HepG2 (cell line): ENCODE data around the gene PYGB. TPM values are rescaled to one million over a fixed set of nuclear protein-coding genes. Genes with fewer than 3 reads are reported as not detected.

ENCODE experiments used
- BCL6 ChIP-seq: IDR thresholded peaks from 2 replicates; pipeline ENCODE4 v1.6.1; 2016; ENCODE audit warnings: missing genetic modification reagents, missing compliant biosample characterization
- CENPX ChIP-seq: sonication (generic); formaldehyde crosslinking; IDR thresholded peaks from 2 replicates; pipeline ENCODE4 v1.9.0; 2021; ENCODE audit warnings: mild to moderate bottlenecking, missing genetic modification reagents, moderate library complexity
- FOXC1 ChIP-seq: sonication (generic); formaldehyde crosslinking; IDR thresholded peaks from 2 replicates; pipeline ENCODE4 v1.8.0; 2022; ENCODE audit warnings: mild to moderate bottlenecking, missing genetic modification reagents, borderline replicate concordance
- HNRNPLL ChIP-seq: fragments of 200-400 bp; formaldehyde crosslinking; IDR thresholded peaks from 2 replicates; pipeline ENCODE4 v1.6.1; 2017; ENCODE audit warnings: mild to moderate bottlenecking, low read depth, low read length; ENCODE audit not compliant: poor library complexity, severe bottlenecking
- KLF16 ChIP-seq, 2 experiments: sonication (generic) in 1 of 2; formaldehyde crosslinking in 1 of 2; IDR thresholded peaks; 2 replicates each; pipeline versions ENCODE4 v1.6.1 to v1.8.0; 2016 to 2023; ENCODE audit warnings: missing genetic modification reagents in 2 of 2, missing compliant biosample characterization in 1 of 2
- MAZ ChIP-seq, 2 experiments: sonication (generic) in 1 of 2; formaldehyde crosslinking in 1 of 2; IDR thresholded peaks; 2 replicates each; pipeline versions ENCODE4 v1.5.0 to v1.6.1; 2012 to 2020; ENCODE audit warnings: low read depth in 2 of 2, mild to moderate bottlenecking in 2 of 2, borderline replicate concordance in 1 of 2, improper control_type of control experiment in 1 of 2, low read length in 1 of 2, missing genetic modification reagents in 1 of 2, moderate library complexity in 1 of 2
- NONO ChIP-seq, 2 experiments: fragments of 450-650 bp in 1 of 2; sonication (generic) in 1 of 2; formaldehyde crosslinking in 1 of 2; IDR thresholded peaks in 1 of 2; conservative IDR thresholded peaks in 1 of 2; 2 replicates each; pipeline versions ENCODE4 v1.6.1 to v1.8.0; 2017 to 2022; ENCODE audit warnings: mild to moderate bottlenecking in 1 of 2, missing genetic modification reagents in 1 of 2, moderate library complexity in 1 of 2
- RAD51 ChIP-seq: fragments of 450-650 bp; IDR thresholded peaks from 2 replicates; pipeline ENCODE4 v1.6.1; 2016; ENCODE audit warnings: borderline replicate concordance
- SAFB2 ChIP-seq: sonication (generic); formaldehyde crosslinking; IDR thresholded peaks from 2 replicates; pipeline ENCODE4 v1.5.1; 2020; ENCODE audit warnings: missing genetic modification reagents, low read depth, mild to moderate bottlenecking, borderline replicate concordance
- STAG1 ChIP-seq: sonication (generic); formaldehyde crosslinking; IDR thresholded peaks from 2 replicates; pipeline ENCODE4 v1.4.0; 2020; ENCODE audit warnings: missing genetic modification reagents
- ZBTB21 ChIP-seq: sonication (generic); formaldehyde crosslinking; IDR thresholded peaks from 2 replicates; pipeline ENCODE4 v1.4.0; 2020; ENCODE audit warnings: missing genetic modification reagents
- ZFP36 ChIP-seq: fragments of 150-350 bp; IDR thresholded peaks from 2 replicates; pipeline ENCODE4 v1.6.1; 2018; ENCODE audit warnings: borderline replicate concordance, low read length, low read depth; ENCODE audit not compliant: partially characterized antibody
- ZMAT3 ChIP-seq: sonication (generic); formaldehyde crosslinking; conservative IDR thresholded peaks from 2 replicates; pipeline ENCODE4 v1.7.0; 2021; ENCODE audit warnings: missing genetic modification reagents
- ZNF205 ChIP-seq: IDR thresholded peaks from 2 replicates; pipeline ENCODE4 v1.6.1; 2018; ENCODE audit warnings: missing biosample characterization, missing genetic modification reagents
- ZNF251 ChIP-seq: sonication (generic); formaldehyde crosslinking; IDR thresholded peaks from 2 replicates; pipeline ENCODE4 v1.9.0; 2021; ENCODE audit warnings: mild to moderate bottlenecking, missing genetic modification reagents
- ZNF430 ChIP-seq: sonication (generic); formaldehyde crosslinking; IDR thresholded peaks from 2 replicates; pipeline ENCODE4 v1.9.0; 2021; ENCODE audit warnings: mild to moderate bottlenecking, missing genetic modification reagents
- ZNF44 ChIP-seq: sonication (generic); formaldehyde crosslinking; IDR thresholded peaks from 2 replicates; pipeline ENCODE4 v1.5.1; 2020; ENCODE audit warnings: mild to moderate bottlenecking, missing genetic modification reagents
- ZNF496 ChIP-seq: sonication (generic); formaldehyde crosslinking; IDR thresholded peaks from 2 replicates; pipeline ENCODE4 v1.8.1; 2023; ENCODE audit warnings: mild to moderate bottlenecking, moderate library complexity, missing genetic modification reagents; ENCODE audit not compliant: insufficient replicate concordance
- ZNF530 ChIP-seq: sonication (generic); formaldehyde crosslinking; IDR thresholded peaks from 2 replicates; pipeline ENCODE4 v1.5.0; 2020; ENCODE audit warnings: low read depth, mild to moderate bottlenecking, missing genetic modification reagents
- ZNF616 ChIP-seq: sonication (generic); formaldehyde crosslinking; IDR thresholded peaks from 2 replicates; pipeline ENCODE4 v1.5.0; 2020; ENCODE audit warnings: low read depth, mild to moderate bottlenecking, missing genetic modification reagents
- ZNF737 ChIP-seq: sonication (generic); formaldehyde crosslinking; IDR thresholded peaks from 2 replicates; pipeline ENCODE4 v1.5.0; 2020; ENCODE audit warnings: missing genetic modification reagents, mild to moderate bottlenecking, borderline replicate concordance
- ZNF878 ChIP-seq: sonication (generic); formaldehyde crosslinking; IDR thresholded peaks from 2 replicates; pipeline ENCODE4 v1.8.1; 2023; ENCODE audit warnings: mild to moderate bottlenecking, missing genetic modification reagents, moderate library complexity
- polyA plus RNA-seq, 8 experiments: library from polyadenylated mRNA; depleted of rRNA in 3 of 8; stranded (reverse) in 7 of 8; unstranded in 1 of 8; fragments of >200 nt; fragmentation: Illumina TruSeq in 4 of 8; extraction: Trizol in 4 of 8; gene quantifications; 2 replicates each; pipeline versions ENCODE4 v1.2.1 to v1.2.3, GENCODE V29; 2011 to 2016; ENCODE audit warnings: low read depth in 4 of 8, missing spikeins in 1 of 8, mixed read lengths in 1 of 8; ENCODE audit not compliant: insufficient read depth in 1 of 8
- total RNA-seq, 5 experiments: library from RNA; depleted of rRNA; stranded (reverse); fragments of >200 nt; fragmentation: Illumina TruSeq; extraction: Trizol; gene quantifications; 2 replicates each; pipeline ENCODE4 v1.2.3, GENCODE V29; 2016; ENCODE audit warnings: low read depth in 1 of 5
- TF ChIP-seq, protein P1 (sequence below): sonication (generic); formaldehyde crosslinking; IDR thresholded peaks from 2 replicates; pipeline ENCODE4 v1.8.0; 2022; ENCODE audit warnings: missing genetic modification reagents, mild to moderate bottlenecking, moderate library complexity, borderline replicate concordance
- TF ChIP-seq, protein P2 (sequence below): sonication (generic); formaldehyde crosslinking; IDR thresholded peaks from 2 replicates; pipeline ENCODE4 v1.5.0; 2020; ENCODE audit warnings: missing genetic modification reagents
- TF ChIP-seq, protein P3 (sequence below): fragments of 450-650 bp; IDR thresholded peaks from 2 replicates; pipeline ENCODE4 v1.6.1; 2017

The PYGB gene
- total and polyA plus RNA-seq, 2 of the 13 experiments (the other 11 are each of a cell fraction or from before 2014, with no cell fraction given): 24.2 to 86.3 TPM

DNA sequence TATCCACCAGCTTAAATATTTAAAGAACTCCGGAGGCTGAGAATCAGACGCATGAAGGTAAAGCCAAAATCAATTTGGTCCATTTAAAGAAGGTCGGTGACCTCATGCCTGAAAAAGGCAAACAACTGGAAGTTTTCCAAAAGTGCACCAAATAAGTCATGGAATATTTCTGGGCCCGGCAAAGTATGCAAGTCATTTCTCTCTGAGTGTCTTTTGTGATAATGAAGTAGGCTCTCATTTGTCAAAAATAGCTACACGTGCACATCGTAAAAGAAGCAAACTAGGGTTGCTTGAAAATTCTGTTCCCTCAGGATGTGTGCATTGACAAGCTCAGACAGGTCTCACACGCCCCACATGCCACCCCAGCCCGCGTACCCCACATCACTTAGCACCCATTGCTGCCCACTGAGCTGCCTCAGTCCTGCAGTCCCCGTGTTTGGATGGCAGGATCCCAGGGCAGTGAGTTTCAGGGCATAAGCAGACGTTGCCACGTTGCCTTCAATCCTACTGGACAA is 20.5 kb upstream of the PYGB start (continued):
- TF ChIP-seq HNRNPLL (no peak), NONO (IDR thresholded peaks at IDR 0.05) (no peak), NONO (CRISPR knock-in tag; conservative IDR thresholded peaks at IDR 0.05) (no peak), CENPX (no peak), STAG1 (CRISPR knock-in tag) (no peak), ZNF530 (CRISPR knock-in tag) (no peak), ZNF251 (CRISPR knock-in tag) (no peak), SAFB2 (CRISPR knock-in tag) (no peak), ZNF430 (CRISPR knock-in tag) (0 out of 2 replicates have a peak, but pooled peaks have one; percentile 53), ZNF44 (no peak), ZNF737 (CRISPR knock-in tag) (no peak), FOXC1 (CRISPR knock-in tag) (no peak), ZBTB21 (CRISPR knock-in tag) (no peak), BCL6 (no peak), ZNF616 (peak; percentile 11; the same call in 1 of the 2 replicates), ZNF496 (CRISPR knock-in tag) (no peak), RAD51 (no peak), ZNF205 (CRISPR knock-in tag) (no peak), ZMAT3 (no peak; the same call in 1 of the 2 replicates), ZFP36 (no peak), KLF16 (CRISPR knock-in tag; IDR thresholded peaks at IDR 0.05) (0 out of 4 replicates have a peak, but pooled peaks of 1 of the 2 experiments have one; percentile 14), MAZ (IDR thresholded peaks at IDR 0.05; ENCODE audit: borderline replicate concordance, low read depth, low read length) (no peak), MAZ (CRISPR knock-in tag; IDR thresholded peaks at IDR 0.05; ENCODE audit: low read depth) (no peak), ZNF878 (no peak)
- TF ChIP-seq, protein P1, sequence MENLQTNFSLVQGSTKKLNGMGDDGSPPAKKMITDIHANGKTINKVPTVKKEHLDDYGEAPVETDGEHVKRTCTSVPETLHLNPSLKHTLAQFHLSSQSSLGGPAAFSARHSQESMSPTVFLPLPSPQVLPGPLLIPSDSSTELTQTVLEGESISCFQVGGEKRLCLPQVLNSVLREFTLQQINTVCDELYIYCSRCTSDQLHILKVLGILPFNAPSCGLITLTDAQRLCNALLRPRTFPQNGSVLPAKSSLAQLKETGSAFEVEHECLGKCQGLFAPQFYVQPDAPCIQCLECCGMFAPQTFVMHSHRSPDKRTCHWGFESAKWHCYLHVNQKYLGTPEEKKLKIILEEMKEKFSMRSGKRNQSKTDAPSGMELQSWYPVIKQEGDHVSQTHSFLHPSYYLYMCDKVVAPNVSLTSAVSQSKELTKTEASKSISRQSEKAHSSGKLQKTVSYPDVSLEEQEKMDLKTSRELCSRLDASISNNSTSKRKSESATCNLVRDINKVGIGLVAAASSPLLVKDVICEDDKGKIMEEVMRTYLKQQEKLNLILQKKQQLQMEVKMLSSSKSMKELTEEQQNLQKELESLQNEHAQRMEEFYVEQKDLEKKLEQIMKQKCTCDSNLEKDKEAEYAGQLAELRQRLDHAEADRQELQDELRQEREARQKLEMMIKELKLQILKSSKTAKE: no peak
- TF ChIP-seq, protein P2, sequence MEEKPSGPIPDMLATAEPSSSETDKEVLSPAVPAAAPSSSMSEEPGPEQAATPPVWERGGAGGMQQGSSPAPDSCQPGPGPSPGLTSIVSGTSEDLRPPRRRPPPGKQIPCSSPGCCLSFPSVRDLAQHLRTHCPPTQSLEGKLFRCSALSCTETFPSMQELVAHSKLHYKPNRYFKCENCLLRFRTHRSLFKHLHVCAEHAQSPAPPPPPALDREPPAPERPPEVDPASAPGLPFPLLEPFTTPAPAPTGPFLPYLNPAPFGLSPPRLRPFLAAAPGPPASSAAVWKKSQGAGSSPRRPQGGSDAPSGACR (CRISPR knock-in tag): no peak
- TF ChIP-seq, protein P3, sequence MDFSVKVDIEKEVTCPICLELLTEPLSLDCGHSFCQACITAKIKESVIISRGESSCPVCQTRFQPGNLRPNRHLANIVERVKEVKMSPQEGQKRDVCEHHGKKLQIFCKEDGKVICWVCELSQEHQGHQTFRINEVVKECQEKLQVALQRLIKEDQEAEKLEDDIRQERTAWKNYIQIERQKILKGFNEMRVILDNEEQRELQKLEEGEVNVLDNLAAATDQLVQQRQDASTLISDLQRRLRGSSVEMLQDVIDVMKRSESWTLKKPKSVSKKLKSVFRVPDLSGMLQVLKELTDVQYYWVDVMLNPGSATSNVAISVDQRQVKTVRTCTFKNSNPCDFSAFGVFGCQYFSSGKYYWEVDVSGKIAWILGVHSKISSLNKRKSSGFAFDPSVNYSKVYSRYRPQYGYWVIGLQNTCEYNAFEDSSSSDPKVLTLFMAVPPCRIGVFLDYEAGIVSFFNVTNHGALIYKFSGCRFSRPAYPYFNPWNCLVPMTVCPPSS: no peak
